Right forelimb (tissue), 1 donor: Measurements from ENCODE around the gene MTF1.

ENCODE experiments used
- DNase-seq: peaks from one replicate; pipeline ENCODE4 v3.0.0-alpha.2; 2018

MTF1 gene

GRCh38 chr1:37825506-37825905 is 33.9 kb downstream of the MTF1 start:
- DNase-seq = no peak

GRCh38 chr1:37824001-37824400 is 35.4 kb downstream of the MTF1 start:
- DNase-seq = no peak

- no peak for DNase-seq
These were observed 36.2 kb downstream of the MTF1 start for GRCh38 chr1:37822906-37823815.

- DNase-seq = no peak
These were observed 37.9 kb downstream of the MTF1 start for GRCh38 chr1:37821481-37821880.

- no peak for DNase-seq
These were observed 41.9 kb downstream of the MTF1 start for GRCh38 chr1:37817481-37817880.

- no peak for DNase-seq
These were observed 45.1 kb downstream of the MTF1 start for GRCh38 chr1:37814252-37814651.

- DNase-seq = no peak
These were observed 45.8 kb downstream of the MTF1 start for GRCh38 chr1:37813529-37814145.

GRCh38 chr1:37811027-37811655 is 48.3 kb downstream of the MTF1 start:
- DNase-seq = peak; percentile 64

- no peak for DNase-seq
These were observed 49.5 kb downstream of the MTF1 start for GRCh38 chr1:37809942-37810341.

GRCh38 chr1:37808369-37809319 is 50.7 kb downstream of the MTF1 start:
- DNase-seq = peak; percentile 79

- peak; percentile 98 for DNase-seq
These were observed 51.6 kb downstream of the MTF1 start, which contains the start of the genes C1orf122 and YRDC for GRCh38 chr1:37807555-37808368. TSS of gene C1orf122 (plus strand) at chr1:37807790. CDS start at chr1:37808405, 615 bp downstream. TSS of gene YRDC (minus strand) at chr1:37808208. CDS start at chr1:37808180, 28 bp downstream.

GRCh38 chr1:37807220-37807554 is 52.2 kb downstream of the MTF1 start:
- no peak for DNase-seq

GRCh38 chr1:37802439-37802838 is 57.0 kb downstream of the MTF1 start:
- no peak for DNase-seq

GRCh38 chr1:37797750-37798345 is 61.5 kb downstream of the MTF1 start:
- DNase-seq = no peak

GRCh38 chr1:37795340-37796125 is 63.9 kb downstream of the MTF1 start:
- peak; percentile 81 for DNase-seq

- no peak for DNase-seq
These were observed 64.7 kb downstream of the MTF1 start for GRCh38 chr1:37794372-37795339.

GRCh38 chr1:37793773-37794371 is 65.5 kb downstream of the MTF1 start, which contains the start of gene MANEAL:
TSS of gene MANEAL (plus strand) at chr1:37793847. CDS start at chr1:37794183, 336 bp downstream.
- no peak for DNase-seq

GRCh38 chr1:37792943-37793686 is 66.3 kb downstream of the MTF1 start:
- DNase-seq = no peak
